Neural progenitor cell (in vitro differentiated cells): ENCODE measurements around the gene NOX1.

Source experiments
- CTCF ChIP-seq: fragments of 200-600 bp; sonication (generic); IDR thresholded peaks from 2 replicates; pipeline ENCODE4 v1.5.1; 2017; ENCODE audit warnings: antibody characterized with exemption, mild to moderate bottlenecking
- EZH2 ChIP-seq: fragments of 200-600 bp; sonication (generic); IDR thresholded peaks from 2 replicates; pipeline ENCODE4 v1.6.1; 2017; ENCODE audit warnings: antibody characterized with exemption, mild to moderate bottlenecking, moderate library complexity
- EZH2phosphoT487 ChIP-seq: fragments of 200-600 bp; sonication (generic); IDR thresholded peaks from 2 replicates; pipeline ENCODE4 v1.6.1; 2017; ENCODE audit warnings: antibody characterized with exemption

DNA sequence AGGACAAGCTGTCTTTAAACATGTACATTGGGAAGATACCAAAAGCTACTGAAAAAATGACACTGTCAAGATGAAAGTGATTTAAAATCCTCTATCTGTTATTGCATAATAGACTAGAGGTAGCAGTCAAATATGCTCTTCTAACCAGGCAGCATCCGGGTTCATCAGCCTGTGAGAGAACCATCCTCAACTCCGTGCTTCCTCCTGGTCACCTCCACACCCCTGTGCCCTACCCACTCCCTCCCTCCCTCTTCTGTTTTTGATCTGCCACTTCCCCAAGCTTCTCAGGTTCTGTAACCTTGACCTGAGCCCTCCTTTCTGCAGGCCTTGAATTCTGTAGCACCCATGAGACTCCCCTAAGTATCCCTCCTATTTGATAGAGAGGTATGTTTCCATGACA, 5.9 kb downstream of the NOX1 start:
- no peak for TF ChIP-seq EZH2
- no peak for TF ChIP-seq CTCF
- no peak for TF ChIP-seq EZH2phosphoT487
